ENCODE measurements around the gene LPIN1.
"Not testable (repeated sequence)": the region's sequence is repeated elsewhere in the genome, so short reads cannot be mapped to it uniquely, and the experiment has no call there.

The LPIN1 gene

DNA sequence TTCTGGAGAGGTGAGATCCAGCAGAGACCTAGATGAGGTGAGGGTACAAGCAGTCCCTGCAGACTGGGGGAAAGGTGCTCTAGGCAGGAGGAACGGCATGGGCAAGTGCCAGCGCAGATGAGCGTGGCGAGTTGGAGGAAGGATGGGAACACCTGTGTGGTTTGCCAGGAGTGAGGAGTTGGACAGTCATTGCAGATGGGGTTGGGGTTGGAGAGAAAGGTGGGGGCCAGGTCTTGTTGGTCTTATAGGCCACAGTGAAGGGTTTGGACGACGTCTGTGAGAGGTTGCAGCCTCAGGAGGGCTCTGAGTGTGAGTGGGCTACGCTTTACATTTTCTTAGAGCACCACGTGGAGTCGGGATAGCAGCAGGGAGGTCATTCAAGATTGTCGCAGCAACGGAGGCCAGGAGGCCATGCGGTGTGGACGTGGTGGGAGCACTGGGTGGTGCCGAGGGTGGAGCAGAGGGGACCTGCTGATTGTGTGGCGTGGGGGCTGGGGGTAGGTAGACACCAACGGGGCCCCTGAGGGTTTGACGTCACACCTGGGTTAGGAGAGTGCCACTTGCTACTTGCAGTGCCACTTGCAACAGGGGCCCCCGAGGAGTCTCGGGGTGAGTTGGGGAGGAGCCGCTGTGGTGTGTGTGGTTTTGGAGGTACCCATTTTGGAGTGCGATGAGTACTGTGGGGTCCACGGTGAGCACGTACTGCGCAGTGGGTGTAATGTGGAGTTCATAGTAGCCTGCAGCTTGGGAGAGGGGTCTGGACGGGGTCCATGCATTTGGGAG is 66.2 kb downstream of the LPIN1 start:
- H3K4me3 ChIP-seq (ENCODE audit: low read depth, low read length), result no peak overlapping the region
- TF ChIP-seq CTCF (IDR thresholded peaks at IDR 0.05; ENCODE audit: low read depth, low read length), result no peak
- no peaks in the 10 kb centered on the region for H3K9me3 ChIP-seq (ENCODE audit: severe bottlenecking)
- peaks cover 70% of the 10 kb centered on the region for H3K36me3 ChIP-seq
- DNase-seq, result no peak
- no peak overlapping the region for H3K27ac ChIP-seq
- H3K27me3 ChIP-seq (ENCODE audit: insufficient read depth, low read depth, severe bottlenecking), result no peaks in the 10 kb centered on the region

DNA sequence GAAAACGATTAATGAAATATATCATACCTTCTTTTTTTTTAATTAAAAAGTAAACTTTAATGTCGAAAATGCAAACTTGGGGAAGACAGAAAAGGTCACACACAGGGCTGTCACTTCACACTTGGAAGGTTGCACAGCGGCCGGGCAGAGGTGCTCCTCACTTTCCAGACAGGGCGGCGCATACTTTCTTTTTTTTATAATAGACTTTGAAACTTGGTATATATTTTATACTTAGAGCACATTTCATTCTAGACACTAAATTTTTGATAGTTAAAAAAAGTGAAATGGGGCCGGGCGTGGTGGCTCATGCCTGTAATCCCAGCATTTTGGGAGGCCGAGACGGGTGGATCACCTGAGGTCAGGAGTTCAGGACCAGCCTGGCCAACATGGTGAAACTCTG is 66.9 kb downstream of the LPIN1 start:
- H3K27ac ChIP-seq; H3K4me3 ChIP-seq (ENCODE audit: low read depth, low read length); H3K9me3 ChIP-seq (ENCODE audit: severe bottlenecking); DNase-seq; H3K27me3 ChIP-seq (ENCODE audit: insufficient read depth, low read depth, severe bottlenecking): not testable (repeated sequence)
- peaks cover 66% of the 10 kb centered on the region for H3K36me3 ChIP-seq

- Histone ChIP-seq H3K27ac (no peak overlapping the region), H3K36me3 (peaks cover 66% of the 10 kb centered on the region)
Measured at GRCh38 chr2:11813951-11814350, 67.5 kb downstream of the LPIN1 start.

DNA sequence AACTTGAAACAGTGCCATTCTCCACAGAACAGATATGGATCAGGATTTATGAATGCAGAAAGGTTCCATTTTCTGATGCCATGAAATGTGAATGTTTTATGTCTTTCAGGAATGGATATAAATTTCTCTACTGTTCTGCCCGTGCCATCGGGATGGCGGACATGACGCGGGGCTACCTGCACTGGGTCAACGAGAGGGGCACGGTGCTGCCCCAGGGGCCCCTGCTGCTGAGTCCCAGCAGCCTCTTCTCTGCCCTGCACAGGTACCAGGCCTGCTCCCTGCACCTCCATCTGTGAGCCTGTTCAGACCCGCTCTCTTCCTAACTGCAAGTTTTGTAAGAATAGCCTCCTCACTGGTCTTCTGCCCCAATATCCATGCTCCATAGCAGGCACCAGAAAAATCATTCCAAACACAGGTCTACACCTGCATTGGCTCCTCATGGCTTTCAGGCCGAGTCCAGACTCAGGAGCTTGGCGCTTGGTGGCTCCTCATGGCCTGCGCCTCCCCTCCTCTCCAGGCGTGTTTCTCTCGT is 68.6 kb downstream of the LPIN1 start:
- Histone ChIP-seq H3K27me3 (ENCODE audit: insufficient read depth, low read depth, severe bottlenecking) (no peaks in the 10 kb centered on the region), H3K9me3 (ENCODE audit: severe bottlenecking) (no peaks in the 10 kb centered on the region), H3K36me3 (peaks cover 74% of the 10 kb centered on the region), H3K4me3 (ENCODE audit: low read depth, low read length) (no peak overlapping the region), H3K27ac (no peak overlapping the region)
- no peak for TF ChIP-seq CTCF (IDR thresholded peaks at IDR 0.05; ENCODE audit: low read depth, low read length)
- no peak for DNase-seq

More at GRCh38 chr2:11813951-11814350, 67.5 kb downstream of the LPIN1 start:
- TF ChIP-seq CTCF (IDR thresholded peaks at IDR 0.05; ENCODE audit: low read depth, low read length), result no peak
- Histone ChIP-seq H3K4me3 (ENCODE audit: low read depth, low read length) (no peak overlapping the region), H3K27me3 (ENCODE audit: insufficient read depth, low read depth, severe bottlenecking) (no peaks in the 10 kb centered on the region), H3K9me3 (ENCODE audit: severe bottlenecking) (no peaks in the 10 kb centered on the region)
- no peak for DNase-seq

DNA sequence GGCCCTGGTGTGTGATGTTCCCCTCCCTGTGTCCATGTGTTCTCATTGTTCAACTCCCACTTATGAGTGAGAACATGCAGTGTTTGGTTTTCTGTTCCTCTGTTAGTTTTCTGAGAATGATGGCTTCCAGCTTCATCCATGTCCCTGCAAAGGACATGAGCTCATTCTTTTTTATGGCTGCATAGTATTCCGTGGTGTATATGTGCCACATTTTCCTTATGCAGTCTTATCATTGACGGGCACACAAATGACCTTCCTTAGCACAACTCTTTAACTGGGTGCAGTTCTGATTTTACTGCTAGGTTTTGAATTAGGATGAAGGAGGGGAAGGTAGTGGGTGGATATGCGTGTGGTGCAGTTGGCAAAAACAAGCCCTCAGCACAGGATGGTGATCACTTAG is 70.5 kb downstream of the LPIN1 start:
- H3K27me3 ChIP-seq (ENCODE audit: insufficient read depth, low read depth, severe bottlenecking); H3K27ac ChIP-seq; H3K9me3 ChIP-seq (ENCODE audit: severe bottlenecking); H3K4me3 ChIP-seq (ENCODE audit: low read depth, low read length); DNase-seq: not testable (repeated sequence)
- H3K36me3 ChIP-seq, result peaks cover 74% of the 10 kb centered on the region

- H3K9me3 ChIP-seq (ENCODE audit: severe bottlenecking), result no peaks in the 10 kb centered on the region
- H3K4me3 ChIP-seq (ENCODE audit: low read depth, low read length), result no peak overlapping the region
- no peaks in the 10 kb centered on the region for H3K27me3 ChIP-seq (ENCODE audit: insufficient read depth, low read depth, severe bottlenecking)
- DNase-seq, result no peak
- no peak overlapping the region for H3K27ac ChIP-seq
- H3K36me3 ChIP-seq, result peaks cover 80% of the 10 kb centered on the region
- no peak for TF ChIP-seq CTCF (IDR thresholded peaks at IDR 0.05; ENCODE audit: low read depth, low read length)
Measured at GRCh38 chr2:11819235-11819729, 72.8 kb downstream of the LPIN1 start.
